SU-DHL-6 (cell line): ENCODE measurements around the gene HABP4.

ENCODE experiments used
- EZH2phosphoT487 ChIP-seq: fragments of 200-600 bp; sonication (generic), shearing (Covaris generic); conservative IDR thresholded peaks from 2 replicates; pipeline ENCODE4 v1.6.1; 2018; ENCODE audit warnings: mild to moderate bottlenecking, antibody characterized with exemption, low read length, moderate library complexity, mixed read lengths
- TF ChIP-seq, protein P1 (sequence below): fragments of 200-600 bp; sonication (generic); IDR thresholded peaks from one replicate; pipeline ENCODE4 v1.5.1; 2017; ENCODE audit warnings: antibody characterized with exemption, mild to moderate bottlenecking, low read length, moderate library complexity; ENCODE audit not compliant: insufficient read depth, poor library complexity, severe bottlenecking

DNA sequence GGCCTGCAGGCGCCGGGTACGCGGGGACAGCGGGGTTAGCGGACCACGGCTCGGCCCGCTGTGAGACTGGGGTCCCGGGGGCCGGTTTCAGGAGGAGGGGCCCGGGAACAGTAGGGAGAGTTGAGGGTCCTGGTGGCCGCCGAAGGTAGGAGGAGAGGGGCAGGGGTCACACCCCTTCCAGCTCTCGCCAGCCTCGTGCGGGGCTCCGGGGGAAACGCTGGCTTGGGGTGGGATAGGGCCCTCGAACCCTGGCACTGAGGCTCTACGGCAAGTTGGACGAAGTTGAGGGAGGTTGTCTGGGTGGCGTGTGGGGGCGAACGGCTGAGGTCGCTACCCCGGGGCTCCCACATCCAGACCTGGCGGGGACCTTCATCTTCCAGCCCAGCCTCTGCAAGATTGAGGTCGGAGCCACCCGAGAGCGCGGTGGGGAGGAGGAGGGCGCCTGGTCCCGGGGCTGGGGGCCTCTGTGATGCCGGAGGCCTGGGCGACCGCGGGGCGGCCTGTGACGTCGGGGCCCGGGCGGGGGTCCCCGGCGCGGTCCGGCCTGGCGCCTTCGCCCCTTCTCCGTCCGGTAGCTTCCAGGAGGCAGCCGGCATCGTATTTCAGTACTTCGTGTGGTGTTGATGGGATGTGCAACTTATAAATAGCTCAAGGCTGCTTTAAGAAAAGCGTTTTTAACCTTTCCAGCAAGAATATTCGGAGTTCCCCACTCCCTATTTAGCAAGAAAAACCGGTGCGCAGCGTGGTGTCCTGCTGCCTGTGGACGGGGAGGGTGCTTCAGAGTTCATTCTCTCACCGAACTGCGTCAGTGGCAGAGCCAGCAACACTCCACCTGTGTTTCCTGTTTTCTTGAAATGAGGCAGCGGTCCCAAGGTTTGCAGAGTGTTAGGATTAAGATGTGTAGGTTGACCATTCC lies 902 bp downstream of the HABP4 start:
- TF ChIP-seq, protein P1, sequence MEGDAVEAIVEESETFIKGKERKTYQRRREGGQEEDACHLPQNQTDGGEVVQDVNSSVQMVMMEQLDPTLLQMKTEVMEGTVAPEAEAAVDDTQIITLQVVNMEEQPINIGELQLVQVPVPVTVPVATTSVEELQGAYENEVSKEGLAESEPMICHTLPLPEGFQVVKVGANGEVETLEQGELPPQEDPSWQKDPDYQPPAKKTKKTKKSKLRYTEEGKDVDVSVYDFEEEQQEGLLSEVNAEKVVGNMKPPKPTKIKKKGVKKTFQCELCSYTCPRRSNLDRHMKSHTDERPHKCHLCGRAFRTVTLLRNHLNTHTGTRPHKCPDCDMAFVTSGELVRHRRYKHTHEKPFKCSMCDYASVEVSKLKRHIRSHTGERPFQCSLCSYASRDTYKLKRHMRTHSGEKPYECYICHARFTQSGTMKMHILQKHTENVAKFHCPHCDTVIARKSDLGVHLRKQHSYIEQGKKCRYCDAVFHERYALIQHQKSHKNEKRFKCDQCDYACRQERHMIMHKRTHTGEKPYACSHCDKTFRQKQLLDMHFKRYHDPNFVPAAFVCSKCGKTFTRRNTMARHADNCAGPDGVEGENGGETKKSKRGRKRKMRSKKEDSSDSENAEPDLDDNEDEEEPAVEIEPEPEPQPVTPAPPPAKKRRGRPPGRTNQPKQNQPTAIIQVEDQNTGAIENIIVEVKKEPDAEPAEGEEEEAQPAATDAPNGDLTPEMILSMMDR: no peak
- TF ChIP-seq EZH2phosphoT487: no peak
